Right cardiac atrium (tissue), 5 donors: ENCODE data around the gene ADAM19. TPM values are rescaled to one million over a fixed set of nuclear protein-coding genes. Genes with fewer than 3 reads are reported as not detected.

Source experiments
- ATAC-seq, 2 donors: fragments of 200-7000 bp; cut with Tn5 transposase; one replicate each; pipeline versions ENCODE4 v1.8.0 to v1.9.1; 2020; ENCODE audit warnings: moderate library complexity in 2 of 2, mild to moderate bottlenecking in 1 of 2
- DNase-seq, 3 donors: peaks; one replicate each; pipeline ENCODE4 v3.0.0-alpha.2; 2020
- H3K27ac ChIP-seq: one replicate; pipeline ENCODE4 v1.5.1; 2013; ENCODE audit warnings: mild to moderate bottlenecking, low read length, control low read depth, moderate library complexity
- H3K27me3 ChIP-seq: one replicate; pipeline ENCODE4 v1.6.1; 2013; ENCODE audit not compliant: control insufficient read depth, insufficient read depth
- H3K4me1 ChIP-seq: one replicate; pipeline ENCODE4 v1.6.1; 2013; ENCODE audit warnings: low read length; ENCODE audit not compliant: control insufficient read depth, insufficient read depth
- H3K4me3 ChIP-seq: one replicate; pipeline ENCODE4 v1.5.1; 2013; ENCODE audit warnings: low read length, control low read depth
- H3K9me3 ChIP-seq: one replicate; pipeline ENCODE4 v1.6.1; 2013; ENCODE audit warnings: low read length; ENCODE audit not compliant: control insufficient read depth
- WGBS: extraction: QIAGEN DNeasy Blood & Tissue Kit; methylation state at CpG from one replicate; pipeline ENCODE4 v1.1.7; 2013; 5-methylcytosine and 5-hydroxymethylcytosine counted together
- intact Hi-C, 4 donors: fragments of 100-400 bp; cut with DNase I; formaldehyde crosslinking; loops; one replicate each; pipeline versions ENCODE4 v1.11.0 to v1.14.0; 2022 to 2023
- polyA plus RNA-seq: library from polyadenylated mRNA; stranded (reverse); fragments of 200-250 nt; gene quantifications from one replicate; pipeline ENCODE4 v1.2.3, GENCODE V29; 2013
- total RNA-seq, 4 donors: library from RNA; stranded (reverse); fragmentation: NEBNext Ultra II Directional; extraction: Animal tissue kit (Norgen Biotek cat#: 25700); gene quantifications; one replicate each; pipeline ENCODE4 v1.2.1, GENCODE V29; 2021
- donor health status: healthy with polysubstance abuse.
- donor health status: DM: no; HTN: yes; CAD: no.
- donor health status: DM: no; HTN: no; CAD: no.
- donor health status: DM: no; HTN: yes; CAD: no; lungs with severe emphysema.
- donor health status: DM: yes; HTN: yes; CAD: no.

ADAM19 gene
- total and polyA plus RNA-seq, 5 donors, result 10.5 to 60.2 (median 24.0) TPM

GRCh38 chr5:157607371-157608161 lies 32.0 kb upstream of the ADAM19 start:
- Histone ChIP-seq H3K9me3 (no peaks in the 10 kb centered on the region), H3K4me3 (no peak overlapping the region), H3K27ac (no peak overlapping the region), H3K4me1 (no peaks in the 10 kb centered on the region), H3K27me3 (no peaks in the 10 kb centered on the region)
- no peak for ATAC-seq
- no peak for DNase-seq
- WGBS, result 72% methylated on average over 7 of the region's 7 CpGs
- intact Hi-C loops, result no loop called here

- no peaks in the 10 kb centered on the region for H3K9me3 ChIP-seq
- intact Hi-C loops, result no loop called here
- ATAC-seq (no peak), DNase-seq (no peak)
- no peak overlapping the region for H3K27ac ChIP-seq
- no peak overlapping the region for H3K4me3 ChIP-seq
- no peaks in the 10 kb centered on the region for H3K4me1 ChIP-seq
- WGBS, result 97% methylated on average over 2 of the region's 2 CpGs
- H3K27me3 ChIP-seq, result no peaks in the 10 kb centered on the region
Observed at GRCh38 chr5:157606046-157606445, 30.5 kb upstream of the ADAM19 start.

- ATAC-seq, result peak in 1 of 2 donors; percentile 29
- Histone ChIP-seq H3K4me1 (no peaks in the 10 kb centered on the region), H3K9me3 (no peaks in the 10 kb centered on the region), H3K27ac (no peak overlapping the region), H3K4me3 (no peak overlapping the region), H3K27me3 (no peaks in the 10 kb centered on the region)
- 84% methylated on average over 12 of the region's 12 CpGs for WGBS
- no peak for DNase-seq
- intact Hi-C loops, result no loop called here
Observed at GRCh38 chr5:157603333-157604190, 28.0 kb upstream of the ADAM19 start.

GRCh38 chr5:157602505-157602904 lies 26.9 kb upstream of the ADAM19 start:
- H3K4me1 ChIP-seq, result no peaks in the 10 kb centered on the region
- no peak for DNase-seq
- no peak overlapping the region for H3K4me3 ChIP-seq
- no peak for ATAC-seq
- intact Hi-C loops, result no loop called here
- H3K9me3 ChIP-seq, result no peaks in the 10 kb centered on the region
- no peaks in the 10 kb centered on the region for H3K27me3 ChIP-seq
- no peak overlapping the region for H3K27ac ChIP-seq
- WGBS, result 67% methylated on average over 4 of the region's 4 CpGs

GRCh38 chr5:157600252-157600651 lies 24.7 kb upstream of the ADAM19 start:
- Histone ChIP-seq H3K27me3 (no peaks in the 10 kb centered on the region), H3K27ac (no peak overlapping the region), H3K9me3 (no peaks in the 10 kb centered on the region), H3K4me1 (no peaks in the 10 kb centered on the region), H3K4me3 (no peak overlapping the region)
- no peak for ATAC-seq
- intact Hi-C loops, result no loop called here
- DNase-seq, result no peak
- 95% methylated on average over 1 of the region's 1 CpG for WGBS

- 82% methylated on average over 3 of the region's 3 CpGs for WGBS
- H3K4me1 ChIP-seq, result no peaks in the 10 kb centered on the region
- no peak overlapping the region for H3K27ac ChIP-seq
- H3K4me3 ChIP-seq, result no peak overlapping the region
- intact Hi-C loops, result no loop called here
- no peaks in the 10 kb centered on the region for H3K9me3 ChIP-seq
- no peaks in the 10 kb centered on the region for H3K27me3 ChIP-seq
- DNase-seq, result no peak
- ATAC-seq, result no peak
Observed at GRCh38 chr5:157599565-157599964, 24.0 kb upstream of the ADAM19 start.

GRCh38 chr5:157598350-157598936 lies 22.9 kb upstream of the ADAM19 start:
- Histone ChIP-seq H3K4me1 (no peaks in the 10 kb centered on the region), H3K9me3 (no peaks in the 10 kb centered on the region), H3K27ac (no peak overlapping the region), H3K27me3 (no peaks in the 10 kb centered on the region), H3K4me3 (no peak overlapping the region)
- WGBS, result 72% methylated on average over 2 of the region's 2 CpGs
- DNase-seq (no peak), ATAC-seq (no peak)
- intact Hi-C loops, result no loop called here

GRCh38 chr5:157597277-157597676 lies 21.7 kb upstream of the ADAM19 start:
- 62% methylated on average over 1 of the region's 1 CpG for WGBS
- Histone ChIP-seq H3K4me1 (peaks cover 1% of the 10 kb centered on the region), H3K27me3 (no peaks in the 10 kb centered on the region), H3K9me3 (no peaks in the 10 kb centered on the region), H3K27ac (no peak overlapping the region), H3K4me3 (no peak overlapping the region)
- no peak for DNase-seq
- ATAC-seq, result no peak
- intact Hi-C loops, result no loop called here

- Histone ChIP-seq H3K4me1 (peaks cover 1% of the 10 kb centered on the region), H3K9me3 (no peaks in the 10 kb centered on the region), H3K27ac (no peak overlapping the region), H3K27me3 (no peaks in the 10 kb centered on the region), H3K4me3 (no peak overlapping the region)
- 88% methylated on average over 5 of the region's 5 CpGs for WGBS
- intact Hi-C loops, result no loop called here
- DNase-seq (no peak), ATAC-seq (no peak)
Observed at GRCh38 chr5:157596487-157596886, 20.9 kb upstream of the ADAM19 start.

GRCh38 chr5:157594675-157595459 lies 19.3 kb upstream of the ADAM19 start:
- Histone ChIP-seq H3K4me1 (peaks cover 1% of the 10 kb centered on the region), H3K9me3 (no peaks in the 10 kb centered on the region), H3K27me3 (no peaks in the 10 kb centered on the region), H3K4me3 (no peak overlapping the region), H3K27ac (no peak overlapping the region)
- intact Hi-C loops, result no loop called here
- 68% methylated on average over 2 of the region's 2 CpGs for WGBS
- no peak for ATAC-seq
- no peak for DNase-seq
